ENCODE measurements around the gene ROCK1. TPM values are rescaled to one million over a fixed set of nuclear protein-coding genes. Genes with fewer than 3 reads are reported as not detected.
"Not testable (repeated sequence)": the region's sequence is repeated elsewhere in the genome, so short reads cannot be mapped to it uniquely, and the experiment has no call there.

Gene ROCK1
- total RNA-seq: 36.4 and 40.5 TPM in 2 replicates
- long read RNA-seq, partial matches to known transcripts: 25 of 27 reads
- long read RNA-seq, other reads (novel, unspliced or antisense): 2 of 27 reads

- H3K9me3 Mint-ChIP-seq: no peaks in the 10 kb centered on the region
- no peak for TF ChIP-seq CTCF (conservative IDR thresholded peaks at IDR 0.05)
- H3K36me3 Mint-ChIP-seq (ENCODE audit: low read depth): peaks cover 4% of the 10 kb centered on the region
- peak; percentile 98 for DNase-seq (ENCODE audit: low read depth, low spot score)
- no peak within 1 kb of the TSS for H3K4me3 Mint-ChIP-seq
- peaks cover 15% of the 10 kb centered on the region for H3K4me1 Mint-ChIP-seq
- peak within 1 kb of the TSS; percentile 96 for H3K27ac Mint-ChIP-seq (ENCODE audit: unreplicated experiment)
- H3K27me3 Mint-ChIP-seq (ENCODE audit: low read depth): peaks cover 10% of the 10 kb centered on the region
Measured at GRCh38 chr18:21111346-21112139, at the start of gene ROCK1. Gene ROCK1 (minus strand): TSS chr18:21111813. CDS start chr18:21110910, 903 bp downstream.

DNA sequence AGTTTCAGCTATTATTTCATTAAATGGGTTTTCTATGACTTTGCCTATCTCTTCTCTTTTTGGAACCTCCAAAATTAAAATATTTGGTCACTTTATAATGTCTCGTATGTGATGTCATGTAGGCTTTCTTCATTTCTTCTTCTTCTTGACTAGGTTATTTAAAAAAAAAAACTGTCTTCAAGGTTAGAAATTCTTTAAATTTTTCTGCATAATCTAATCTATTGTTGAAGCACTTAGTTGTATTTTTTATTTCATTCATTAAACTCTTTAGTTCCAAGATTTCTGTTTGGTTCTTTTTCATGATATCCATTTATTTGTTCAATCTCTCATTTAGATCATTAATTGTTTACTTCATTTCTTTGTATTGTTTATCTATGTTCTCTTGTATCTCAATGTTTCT, 43.8 kb upstream of the ROCK1 start:
- TF ChIP-seq CTCF (conservative IDR thresholded peaks at IDR 0.05): no peak
- no peak overlapping the region for H3K27ac Mint-ChIP-seq (ENCODE audit: unreplicated experiment)
- no peaks in the 10 kb centered on the region for H3K4me1 Mint-ChIP-seq
- peaks cover 3% of the 10 kb centered on the region for H3K36me3 Mint-ChIP-seq (ENCODE audit: low read depth)
- no peak overlapping the region for H3K4me3 Mint-ChIP-seq
- DNase-seq (ENCODE audit: low read depth, low spot score): no peak
- H3K9me3 Mint-ChIP-seq: peaks cover 13% of the 10 kb centered on the region
- H3K27me3 Mint-ChIP-seq (ENCODE audit: low read depth): no peaks in the 10 kb centered on the region

DNA sequence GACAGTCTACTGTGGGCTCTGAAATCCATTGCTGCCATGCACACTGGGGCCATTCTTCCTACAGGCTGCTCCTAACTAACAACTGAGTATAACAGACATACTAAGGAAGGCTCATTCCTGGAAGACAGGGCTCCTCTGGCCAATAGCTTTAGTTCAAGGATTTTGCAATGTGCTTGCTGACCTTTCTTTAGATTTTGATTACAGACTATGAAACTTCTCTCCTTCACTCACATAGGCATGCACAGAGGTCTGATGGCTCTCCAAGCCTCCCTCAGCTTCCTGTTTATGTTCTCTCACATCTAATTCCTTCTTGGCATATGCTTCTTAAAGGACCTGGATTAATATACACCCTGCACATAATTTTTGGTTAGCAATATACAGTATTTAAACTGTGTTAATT, 34.4 kb upstream of the ROCK1 start:
- Mint-ChIP-seq H3K27me3 (ENCODE audit: low read depth) (no peaks in the 10 kb centered on the region), H3K36me3 (ENCODE audit: low read depth) (no peaks in the 10 kb centered on the region), H3K9me3 (peaks cover 6% of the 10 kb centered on the region)

GRCh38 chr18:21145371-21145770, 33.8 kb upstream of the ROCK1 start:
- Mint-ChIP-seq H3K4me1 (no peaks in the 10 kb centered on the region), H3K27me3 (ENCODE audit: low read depth) (no peaks in the 10 kb centered on the region), H3K36me3 (ENCODE audit: low read depth) (no peaks in the 10 kb centered on the region), H3K9me3 (peaks cover 6% of the 10 kb centered on the region), H3K27ac (ENCODE audit: unreplicated experiment) (no peak overlapping the region), H3K4me3 (no peak overlapping the region)
- no peak for DNase-seq (ENCODE audit: low read depth, low spot score)
- TF ChIP-seq CTCF (conservative IDR thresholded peaks at IDR 0.05): no peak

More for the DNA sequence above, 34.4 kb upstream of the ROCK1 start:
- no peak overlapping the region for H3K4me3 Mint-ChIP-seq
- DNase-seq (ENCODE audit: low read depth, low spot score): no peak
- no peak overlapping the region for H3K27ac Mint-ChIP-seq (ENCODE audit: unreplicated experiment)
- no peaks in the 10 kb centered on the region for H3K4me1 Mint-ChIP-seq
- no peak for TF ChIP-seq CTCF (conservative IDR thresholded peaks at IDR 0.05)

GRCh38 chr18:21141668-21142422, 30.2 kb upstream of the ROCK1 start:
- Mint-ChIP-seq H3K27ac (ENCODE audit: unreplicated experiment) (no peak overlapping the region), H3K27me3 (ENCODE audit: low read depth) (no peaks in the 10 kb centered on the region), H3K36me3 (ENCODE audit: low read depth) (no peaks in the 10 kb centered on the region), H3K9me3 (peaks cover 3% of the 10 kb centered on the region), H3K4me1 (no peaks in the 10 kb centered on the region), H3K4me3 (no peak overlapping the region)
- no peak for DNase-seq (ENCODE audit: low read depth, low spot score)
- TF ChIP-seq CTCF (conservative IDR thresholded peaks at IDR 0.05): no peak

- not testable (repeated sequence) for DNase-seq (ENCODE audit: low read depth, low spot score); H3K27ac Mint-ChIP-seq (ENCODE audit: unreplicated experiment); H3K4me1 Mint-ChIP-seq; H3K36me3 Mint-ChIP-seq (ENCODE audit: low read depth); H3K4me3 Mint-ChIP-seq; H3K27me3 Mint-ChIP-seq (ENCODE audit: low read depth); H3K9me3 Mint-ChIP-seq
Measured at GRCh38 chr18:21137719-21138488, 26.3 kb upstream of the ROCK1 start.
